Epithelial cell of prostate (primary cell): ENCODE results near the gene TNS2.

Source experiments
- DNase-seq: peaks from one replicate; pipeline ENCODE4 v3.0.0-alpha.2; 2011; ENCODE audit warnings: low read depth, low spot score
- H3K27ac ChIP-seq: fragments of 450-650 bp; 2 replicates; pipeline ENCODE4 v1.5.1; 2017; ENCODE audit warnings: mild to moderate bottlenecking

The TNS2 gene

DNA sequence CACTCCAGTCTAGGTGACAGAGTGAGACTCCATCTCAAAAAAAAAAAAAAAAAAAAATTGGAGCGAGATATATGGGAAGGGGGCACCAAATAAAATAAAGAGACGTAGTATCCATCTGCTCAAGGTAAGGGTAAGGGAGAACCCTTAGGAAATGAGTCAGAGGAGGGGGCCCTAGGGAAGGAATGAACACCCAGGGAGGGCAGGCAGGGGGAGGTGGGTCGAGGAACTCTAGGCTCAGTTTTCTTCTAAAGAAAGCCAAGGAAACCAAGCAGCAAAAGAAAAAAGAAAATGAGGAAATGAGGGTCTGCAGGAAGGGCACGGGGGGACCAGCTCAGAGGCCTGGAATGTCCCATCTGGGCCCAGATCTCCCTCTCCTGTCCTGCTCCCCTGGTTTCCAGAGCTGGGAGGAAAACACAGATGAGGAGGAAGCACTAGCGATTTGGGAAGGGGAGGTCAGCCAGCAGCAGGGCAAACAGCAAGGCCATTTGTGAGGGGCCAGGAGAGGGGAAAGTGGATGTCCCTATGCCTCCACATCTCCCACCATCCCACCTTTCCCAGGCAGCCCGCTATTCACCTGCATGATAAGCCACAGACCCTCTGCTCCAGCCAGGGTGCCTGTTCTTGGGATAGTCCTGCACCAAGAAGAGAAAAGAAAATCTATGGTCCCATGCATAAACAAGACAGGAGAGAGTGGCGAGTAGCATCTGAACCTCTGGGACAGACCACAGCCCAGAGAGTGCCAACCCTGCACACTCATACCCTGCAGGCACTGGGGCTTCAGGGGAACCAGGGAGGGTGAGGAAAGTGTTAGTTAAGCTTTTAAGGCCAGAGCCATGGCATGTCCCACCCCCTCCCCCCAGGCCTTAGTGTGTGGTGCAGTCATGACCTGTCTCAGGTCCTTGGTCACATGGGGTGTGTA lies 17.5 kb downstream of the TNS2 start:
- H3K27ac ChIP-seq = no peak overlapping the region
- DNase-seq = no peak

DNA sequence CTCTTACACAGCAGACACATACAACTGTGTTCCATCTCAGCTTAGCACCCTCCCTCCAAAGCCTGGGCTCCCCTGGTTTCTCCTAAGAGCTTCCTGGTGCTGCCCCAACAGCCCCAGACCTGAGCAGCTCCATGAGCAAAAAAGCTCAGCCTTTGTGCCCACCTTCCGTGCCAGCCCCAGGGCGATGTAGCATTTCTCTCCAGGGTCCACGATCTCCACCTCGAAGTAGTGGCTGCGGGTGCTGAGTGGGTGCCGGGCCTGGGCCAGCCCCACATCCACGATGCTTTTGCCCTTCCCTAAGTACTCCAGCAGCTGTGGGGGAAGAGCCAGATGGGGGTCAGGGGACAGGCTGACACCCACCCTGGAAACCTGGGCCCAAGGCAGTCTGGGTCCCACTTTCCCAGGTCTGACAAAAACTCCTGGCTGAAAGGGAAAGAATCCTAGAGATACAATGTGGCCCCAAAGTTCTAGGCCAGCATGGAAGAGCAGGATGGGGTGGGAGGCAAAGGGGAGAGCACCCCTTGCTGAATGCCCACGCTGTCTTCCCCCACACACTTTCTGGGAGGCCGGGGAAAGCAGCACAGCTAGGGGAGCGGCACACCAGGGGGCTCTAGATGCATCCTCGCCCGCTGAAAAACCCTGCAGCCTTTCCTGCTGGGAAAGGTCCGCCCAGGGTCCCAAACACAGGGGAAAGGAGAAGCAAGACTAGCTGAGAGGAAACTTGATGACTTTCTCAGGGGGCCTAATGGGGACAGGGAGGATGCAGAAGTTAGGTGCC lies 18.3 kb downstream of the TNS2 start:
- DNase-seq = no peak
- no peak overlapping the region for H3K27ac ChIP-seq

DNA sequence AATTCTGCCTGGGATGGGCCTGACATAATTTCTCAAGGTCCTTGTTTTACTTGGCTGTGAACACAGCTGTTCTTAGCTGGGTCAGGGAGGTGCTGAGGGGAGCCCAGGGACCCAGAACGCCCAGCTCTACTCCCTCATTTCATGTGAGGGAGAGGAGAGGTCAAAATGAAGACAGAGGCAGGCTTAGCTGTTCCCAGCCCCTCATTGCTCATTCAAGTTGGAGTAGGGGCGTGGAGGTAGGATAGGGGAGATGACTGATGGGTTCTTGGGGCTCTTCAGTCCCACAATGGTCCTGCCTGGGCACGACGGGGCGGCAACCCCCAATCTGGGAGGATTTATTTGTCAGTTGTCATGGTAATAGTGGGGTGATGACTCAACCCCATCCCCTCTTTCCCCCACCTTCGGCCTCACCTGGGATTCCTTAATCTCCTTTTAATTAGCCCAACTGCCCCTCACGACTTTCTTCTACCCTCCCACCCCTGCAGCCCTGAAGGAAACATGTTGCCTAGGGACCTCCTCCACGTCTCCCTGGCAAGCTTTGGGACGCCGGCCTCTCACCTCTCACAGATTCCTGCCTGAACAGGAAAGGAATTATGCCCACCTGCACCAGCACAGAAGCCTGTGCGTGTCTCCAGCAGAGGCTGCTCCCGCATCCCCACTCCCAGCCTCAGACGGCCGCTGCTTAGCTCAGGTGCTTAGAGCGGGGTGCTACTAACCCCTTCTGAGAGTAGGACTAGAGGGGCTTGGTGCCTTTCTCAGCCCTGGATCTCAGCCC lies 19.1 kb downstream of the TNS2 start:
- no peak overlapping the region for H3K27ac ChIP-seq
- DNase-seq = no peak

DNA sequence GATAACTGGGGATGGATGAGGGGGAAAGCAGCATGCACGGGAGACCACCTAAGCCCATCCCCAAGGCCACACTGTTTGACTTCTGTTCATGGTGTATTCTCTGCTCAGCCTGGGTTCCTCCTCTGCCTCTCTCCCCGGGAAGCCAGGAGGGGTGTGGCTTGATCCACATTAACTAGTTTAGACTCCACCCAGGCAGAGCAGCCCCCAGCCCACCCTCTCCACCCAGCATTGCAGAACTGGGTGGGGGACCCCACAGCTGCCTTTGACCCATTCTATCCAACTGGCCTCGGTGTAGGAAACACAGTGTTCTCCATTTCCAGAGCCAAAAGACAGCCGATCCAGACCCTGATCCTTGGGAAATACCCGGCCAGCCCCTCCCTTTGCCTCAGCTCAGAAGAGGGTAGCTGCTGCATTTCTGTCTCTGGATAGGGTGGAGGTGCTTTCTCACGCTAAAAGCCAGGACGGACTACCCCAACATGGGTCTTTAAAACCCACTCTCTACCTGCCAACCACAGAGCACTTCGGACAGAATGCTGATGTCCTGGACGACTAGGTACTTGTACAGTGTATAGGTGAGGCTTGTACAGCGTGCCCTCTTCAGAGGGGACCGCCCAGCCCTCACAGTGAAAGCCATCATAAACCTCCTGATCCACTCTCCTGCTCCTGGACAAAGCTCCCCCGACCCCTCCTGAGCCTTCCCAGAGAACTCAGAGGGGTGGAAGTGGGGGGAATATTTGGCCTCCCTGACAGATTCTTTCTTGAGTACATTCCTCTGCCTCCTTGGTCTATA lies 20.0 kb downstream of the TNS2 start:
- no peak overlapping the region for H3K27ac ChIP-seq
- DNase-seq = no peak

DNA sequence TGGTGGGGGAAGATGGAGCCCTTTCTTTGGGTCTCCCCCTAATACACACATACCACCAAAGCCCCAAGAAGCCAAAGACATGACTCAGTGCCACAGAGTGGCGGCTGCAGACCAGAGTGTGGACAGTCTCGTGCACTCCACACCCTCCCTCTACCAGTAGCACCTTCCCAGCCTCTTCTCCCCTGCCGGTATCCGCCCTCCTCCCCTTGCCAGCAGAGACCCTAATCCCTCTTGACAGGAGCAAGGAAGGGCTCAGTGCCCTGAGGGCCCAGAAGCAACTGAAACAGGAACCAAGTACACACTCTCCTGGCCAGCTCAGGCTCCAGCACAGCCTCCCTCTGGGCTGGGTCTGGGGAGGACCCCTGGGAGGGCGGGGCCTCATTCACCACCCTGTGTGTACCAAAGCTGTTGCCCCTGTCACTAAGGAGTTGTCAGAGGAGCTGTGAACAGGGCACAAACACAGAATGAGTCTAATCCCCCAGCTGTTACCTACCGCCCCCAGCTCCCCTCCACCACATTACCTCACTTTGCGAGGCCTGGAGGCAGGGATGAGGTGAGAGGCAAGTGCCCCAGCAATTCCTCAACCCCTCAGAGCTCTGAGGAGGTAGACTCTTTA lies 21.1 kb downstream of the TNS2 start:
- no peak for DNase-seq
- H3K27ac ChIP-seq = no peak overlapping the region

DNA sequence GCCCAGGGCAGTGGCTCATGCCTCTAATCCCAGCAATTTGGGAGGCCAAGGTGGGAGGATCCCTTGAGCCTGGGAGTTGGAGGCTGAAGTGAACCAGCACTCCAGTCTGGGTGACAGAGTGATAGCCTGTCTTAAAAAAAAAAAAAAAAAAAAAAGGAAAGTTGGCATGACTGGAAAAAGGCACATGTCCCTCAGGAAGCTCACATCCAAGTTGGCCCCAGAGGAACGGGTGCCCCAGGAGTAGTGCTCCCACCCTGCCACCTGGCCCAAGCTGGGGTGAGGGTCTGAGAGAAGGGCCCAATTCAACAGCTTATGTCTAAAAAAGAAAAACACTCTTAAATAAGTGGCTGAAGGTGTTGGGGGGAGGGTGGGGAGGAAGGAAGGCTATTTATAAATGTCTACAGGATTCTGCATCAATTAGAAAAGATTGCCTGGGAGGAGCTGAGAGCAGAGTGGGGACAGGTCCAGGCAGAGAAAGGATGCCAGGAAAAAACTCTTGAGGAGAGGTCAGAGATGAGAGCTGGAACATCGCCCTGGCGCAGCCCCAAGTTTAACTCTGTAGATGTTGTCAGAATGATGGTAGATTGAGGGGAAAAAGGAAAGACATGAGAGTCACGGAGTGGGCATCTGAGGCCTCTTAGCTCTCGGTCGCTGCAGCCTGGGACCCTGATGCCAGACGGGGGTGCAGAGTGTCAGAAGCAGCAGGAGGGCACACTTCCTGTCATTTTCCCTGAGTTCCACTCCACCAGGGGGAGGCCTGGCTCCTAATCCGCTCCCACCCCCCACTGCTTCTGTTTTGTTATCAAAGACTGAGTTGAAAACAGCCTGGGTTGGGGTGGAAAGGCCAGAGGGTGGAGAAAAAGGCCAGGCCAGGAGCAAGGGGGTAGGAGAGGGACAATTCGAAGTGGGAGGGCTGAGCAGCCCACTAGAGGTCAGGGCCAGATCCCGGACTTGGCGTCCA lies 22.0 kb downstream of the TNS2 start:
- H3K27ac ChIP-seq = no peak overlapping the region
- no peak for DNase-seq

DNA sequence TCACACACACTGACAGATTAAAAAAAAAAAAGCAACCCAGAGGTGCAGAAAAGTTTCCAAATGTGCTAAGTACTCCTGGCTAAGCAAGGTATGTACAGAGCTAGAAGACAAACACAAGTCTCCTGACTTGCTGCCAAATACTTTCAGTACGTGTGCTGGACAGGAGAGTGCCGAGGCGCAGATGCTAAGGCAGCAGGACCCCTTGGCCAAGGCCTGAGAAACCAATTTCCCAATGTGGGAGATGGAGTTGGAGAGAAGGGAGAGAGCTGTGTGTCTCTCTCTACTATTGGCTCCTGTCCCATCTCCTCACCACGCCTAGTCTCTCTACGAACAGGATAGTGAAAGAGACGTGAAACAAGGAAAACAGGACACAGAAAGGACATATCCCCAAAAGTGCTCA lies 24.0 kb downstream of the TNS2 start:
- no peak for DNase-seq
- no peak overlapping the region for H3K27ac ChIP-seq

DNA sequence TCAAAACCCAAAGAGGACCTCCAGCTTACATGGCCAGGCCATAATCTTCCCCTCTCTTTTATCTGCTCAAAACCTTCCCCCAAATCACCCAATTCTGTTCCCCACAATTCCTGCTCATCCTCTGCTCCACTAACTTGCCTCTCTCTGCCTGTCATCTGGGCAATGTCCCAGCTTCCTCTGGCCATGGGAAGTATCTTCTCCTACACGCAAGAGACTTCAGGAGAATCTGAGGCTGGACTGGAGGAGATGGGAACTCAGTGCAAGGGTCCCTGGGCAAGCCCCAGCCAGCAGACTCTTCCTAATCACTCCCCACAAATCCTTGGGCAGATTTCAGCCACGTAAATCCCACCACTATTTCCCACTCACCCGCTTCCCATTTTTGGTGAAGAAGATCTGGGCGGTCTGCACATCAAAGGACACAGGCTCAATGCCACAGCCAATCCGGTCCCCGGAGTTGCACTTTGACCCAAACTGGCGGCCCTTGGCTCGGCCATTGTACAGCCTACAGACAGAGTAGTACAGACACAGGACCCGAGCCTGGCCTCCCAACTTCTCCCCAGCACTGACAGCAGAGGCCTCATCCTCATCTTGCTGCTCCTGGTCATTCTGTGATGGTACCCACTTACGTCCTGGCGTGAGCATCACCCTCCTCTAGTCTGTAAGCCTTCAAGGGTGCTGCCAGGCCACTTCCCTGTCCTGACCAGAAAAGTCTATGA lies 24.6 kb downstream of the TNS2 start:
- no peak for DNase-seq
- no peak overlapping the region for H3K27ac ChIP-seq

DNA sequence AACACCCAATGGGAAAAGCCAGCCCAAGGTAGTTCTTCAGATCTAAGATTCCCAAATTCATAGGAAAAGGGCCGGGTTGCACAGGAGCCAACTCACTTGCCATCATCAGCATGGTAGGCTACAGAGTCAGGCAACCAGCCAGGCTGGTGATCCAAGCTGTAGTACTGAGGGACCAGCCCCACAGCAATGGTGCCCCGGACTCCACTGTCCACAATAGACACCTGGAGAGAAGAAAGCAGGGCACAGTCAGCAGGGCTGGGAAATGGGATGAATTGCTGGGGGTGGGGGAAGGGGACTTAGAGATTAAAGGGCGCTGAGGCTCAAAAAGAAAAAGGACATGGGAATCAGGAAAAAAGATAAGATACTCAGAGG lies 25.1 kb downstream of the TNS2 start:
- no peak for DNase-seq
- H3K27ac ChIP-seq = no peak overlapping the region

DNA sequence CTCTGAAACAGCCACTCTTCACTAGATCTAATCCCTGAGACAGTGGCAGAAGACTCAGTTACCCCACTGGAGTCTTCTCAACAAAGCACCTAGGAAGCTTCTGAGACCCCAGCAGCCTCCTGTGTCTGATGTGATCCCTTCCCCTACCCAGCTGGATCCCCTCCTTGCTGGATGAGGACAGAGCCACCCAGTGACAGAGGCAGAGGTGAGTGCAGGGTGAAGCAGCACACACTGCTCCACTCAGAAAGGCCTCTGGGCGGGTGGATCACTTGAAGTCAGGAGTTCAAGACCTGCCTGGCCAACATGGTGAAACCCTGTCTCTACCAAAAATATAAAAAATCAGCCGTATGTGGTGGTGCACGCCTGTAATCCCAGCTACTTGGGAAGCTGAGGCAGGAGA lies 26.6 kb downstream of the TNS2 start:
- H3K27ac ChIP-seq = no peak overlapping the region
- DNase-seq = no peak

DNA sequence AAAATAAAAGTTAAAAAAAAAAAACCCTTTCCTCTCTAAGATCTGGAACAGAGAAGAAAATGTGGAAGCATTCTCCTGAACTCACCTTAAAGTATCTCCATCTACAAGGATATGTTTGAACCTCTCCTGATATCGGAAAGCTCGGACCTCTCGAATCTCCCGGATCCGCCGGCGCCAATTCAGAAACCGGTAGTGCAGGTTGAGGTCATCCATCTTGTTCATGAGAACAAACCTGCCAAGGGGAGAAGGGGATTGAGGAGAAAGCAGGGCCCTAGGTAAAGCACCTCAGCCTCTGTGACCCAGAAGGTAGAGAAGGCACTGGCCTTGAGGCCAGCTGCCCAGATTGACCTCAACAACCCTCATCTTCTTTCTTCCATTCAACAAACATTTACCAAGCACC lies 27.2 kb downstream of the TNS2 start:
- H3K27ac ChIP-seq = no peak overlapping the region
- DNase-seq = no peak

DNA sequence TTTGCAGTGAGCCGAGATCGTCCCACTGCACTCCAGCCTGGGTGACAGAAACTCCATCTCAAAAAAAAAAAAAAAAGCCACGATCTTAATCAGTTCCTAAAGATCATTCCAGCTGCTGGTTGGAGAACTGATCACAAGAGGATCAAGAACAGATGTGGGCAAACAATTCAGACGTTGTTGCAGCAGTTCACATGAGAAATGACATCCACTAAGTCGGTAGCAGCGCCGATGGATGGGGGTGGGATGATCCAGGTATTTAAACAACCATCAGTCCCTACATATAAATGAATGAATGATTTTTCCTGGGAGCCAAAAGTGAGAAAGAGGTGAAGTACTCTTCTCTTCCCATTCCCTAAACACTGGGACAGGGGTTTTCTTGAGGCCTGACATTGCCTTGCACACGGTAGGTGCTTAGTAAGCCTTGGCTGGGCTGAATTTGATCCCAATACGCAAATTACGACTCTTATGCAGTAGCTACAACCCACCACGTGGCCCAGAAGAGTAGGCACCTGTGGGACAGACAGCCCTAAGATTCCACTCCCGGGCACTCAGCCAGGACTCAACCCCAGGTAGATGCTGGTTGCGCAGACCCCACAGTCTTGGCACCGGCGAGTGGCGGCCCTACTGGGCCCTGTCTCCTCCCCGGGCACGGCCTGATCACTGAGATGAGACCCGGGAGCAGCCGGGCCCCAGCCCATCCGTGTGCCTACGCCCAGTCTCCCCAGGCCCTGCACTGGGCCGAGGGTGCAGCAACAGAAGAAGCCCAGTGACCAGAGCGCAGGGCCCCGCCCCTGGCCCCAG lies 28.8 kb downstream of the TNS2 start:
- DNase-seq = no peak
- peak overlapping the region; percentile 69 for H3K27ac ChIP-seq

DNA sequence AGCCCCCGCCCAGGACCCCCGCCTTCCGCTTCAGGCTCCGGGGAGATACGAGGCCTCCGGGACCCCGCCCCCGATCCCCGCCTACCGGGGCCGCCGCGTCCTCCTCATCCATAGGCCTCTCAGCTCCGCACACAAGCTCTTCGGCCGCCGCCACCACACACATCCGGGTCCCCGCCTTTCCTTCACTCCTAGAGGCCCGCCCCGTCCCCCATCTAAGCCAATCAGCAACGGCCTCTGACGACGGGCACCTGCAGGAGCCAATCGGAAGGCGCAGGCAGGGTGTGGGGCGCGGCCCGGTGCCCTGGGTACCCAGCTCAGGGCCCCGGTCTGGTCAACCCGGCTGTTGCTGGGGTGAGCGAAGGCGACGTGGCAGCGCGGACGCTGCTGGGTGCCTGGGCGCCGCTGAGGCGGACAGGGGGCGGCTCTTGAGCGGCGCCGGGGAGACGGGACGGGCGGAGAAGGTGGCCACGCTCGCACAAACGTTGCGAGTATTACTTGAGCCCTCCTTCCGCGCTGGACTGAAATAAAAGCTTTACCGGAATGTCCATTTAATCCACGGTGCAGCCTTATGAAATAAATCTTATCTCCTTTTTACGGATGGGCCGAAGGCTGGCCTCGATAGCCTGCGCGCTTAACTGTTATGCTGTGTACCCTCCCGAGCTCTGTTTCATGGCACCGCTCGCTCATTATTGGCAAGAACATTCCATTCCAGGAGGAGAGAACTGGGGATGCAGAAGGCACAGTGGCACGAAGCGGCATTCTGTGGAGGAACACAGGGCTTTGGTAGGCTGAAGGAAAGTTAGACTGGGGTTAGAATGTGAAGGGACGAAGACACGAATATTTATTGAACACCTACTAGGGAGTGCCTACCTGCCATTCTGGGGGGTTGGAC lies 29.6 kb downstream of the TNS2 start, which contains the start of gene SPRYD3:
SPRYD3 (minus strand) TSS at position 165 of the 892 bp plus-strand sequence; CDS start at position 108, 57 bp downstream.
- DNase-seq = peak; percentile 60
- peak within 1 kb of the TSS; percentile 69 for H3K27ac ChIP-seq

DNA sequence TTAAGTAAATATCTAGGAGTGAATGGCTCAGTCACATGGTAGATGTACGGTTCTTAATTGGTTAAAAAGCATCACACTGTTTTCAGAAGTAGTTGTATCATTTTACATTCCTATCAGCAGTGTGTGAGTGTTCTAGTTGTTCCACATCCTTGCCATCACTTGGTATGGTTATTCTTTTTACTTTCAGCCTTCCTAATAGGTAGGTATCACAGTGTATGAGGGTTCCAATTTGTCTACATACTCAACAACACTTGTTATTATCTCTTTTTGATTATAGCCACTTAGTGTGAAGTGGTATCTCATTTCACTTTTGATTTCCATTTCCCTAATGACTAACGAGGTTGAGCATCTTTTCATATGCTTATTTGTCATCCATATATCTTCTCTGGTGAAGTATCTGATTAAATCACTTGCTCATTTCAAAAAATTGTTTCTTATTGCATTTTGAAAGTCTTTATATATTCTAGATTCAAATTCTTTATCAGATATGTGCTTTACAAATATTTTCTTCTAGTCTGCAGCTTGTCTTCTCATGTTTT lies 32.8 kb downstream of the TNS2 start:
- H3K27ac ChIP-seq = no peak overlapping the region
- DNase-seq = no peak

DNA sequence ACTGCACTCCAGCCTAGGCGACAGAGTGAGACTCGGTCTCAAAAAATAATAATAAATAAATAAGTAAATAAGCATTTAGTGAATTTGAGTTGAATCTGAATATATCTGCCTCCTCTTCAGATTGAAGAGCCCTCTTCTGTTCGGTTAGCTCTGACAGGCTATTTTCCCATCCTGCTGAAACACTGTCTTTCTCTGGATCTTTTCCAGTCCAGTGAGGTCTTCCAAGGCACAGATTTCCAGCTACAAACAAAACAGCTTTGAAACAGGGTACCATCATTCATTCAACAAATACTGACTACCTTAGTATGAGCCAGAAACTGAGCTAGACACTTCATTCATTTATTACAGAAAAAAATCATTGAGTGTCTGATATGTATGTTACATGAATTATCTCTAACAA lies 36.5 kb downstream of the TNS2 start:
- no peak overlapping the region for H3K27ac ChIP-seq
- DNase-seq = no peak

DNA sequence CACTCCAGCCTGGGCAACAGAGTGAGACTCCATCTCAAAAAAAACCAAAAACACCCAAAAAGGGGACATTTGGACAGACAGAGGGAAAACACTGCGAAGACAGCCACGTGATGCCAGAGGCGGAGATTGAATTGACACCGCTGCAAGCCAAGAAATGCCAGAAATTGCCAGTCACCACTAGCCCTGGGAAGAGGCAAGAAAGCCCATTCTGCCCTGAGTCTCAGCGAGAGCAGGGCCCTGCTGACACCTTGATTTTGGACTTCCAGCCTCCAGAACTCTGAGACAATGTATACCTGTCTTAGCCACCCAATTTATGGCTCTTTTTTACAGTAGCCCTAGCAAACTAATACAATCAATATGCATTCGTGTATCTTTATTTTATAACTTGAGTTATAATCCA lies 40.2 kb downstream of the TNS2 start:
- no peak for DNase-seq
- H3K27ac ChIP-seq = no peak overlapping the region
